ENCODE measurements around the gene HSD11B2. TPM values are rescaled to one million over a fixed set of nuclear protein-coding genes. Genes with fewer than 3 reads are reported as not detected.

Gene HSD11B2
- total and polyA plus RNA-seq, 2 donors (not counting 3 experiments of a cell fraction or from before 2014, with no cell fraction given): 0.10 TPM; not detected in 1

GRCh38 chr16:67466581-67466980 lies 35.7 kb downstream of the HSD11B2 start:
- ChIA-PET POLR2A (no interaction called here), CTCF (interaction anchor here (1.3 to 12.4 kb wide), 5 partner anchors 20 to 206 kb away, joined by 6 to 201 read pairs (median 14); partner anchors contain the start of gene HSD11B2)
- Histone ChIP-seq H3K27ac (ENCODE audit: insufficient read depth, low read depth, low read length) (no peak overlapping the region), H3K4me3 (replicated peaks in 1 of 3; ENCODE audit: insufficient read depth in 1 of 3, low read depth in 1 of 3, low read length in 3 of 3) (no peak overlapping the region), H3K4me2 (ENCODE audit: insufficient read depth, low read length) (no peak overlapping the region), H3K79me2 (ENCODE audit: control insufficient read depth, insufficient read depth, low read length) (peaks cover 10% of the 10 kb centered on the region), H3K36me3 (ENCODE audit: control insufficient read depth in 2 of 2, extremely low read depth in 1 of 2, insufficient read depth in 2 of 2, low read length in 2 of 2) (no peaks in the 10 kb centered on the region), H3K9me1 (replicated peaks; ENCODE audit: control insufficient read depth, extremely low read depth, insufficient read depth, low read length) (no peaks in the 10 kb centered on the region), H3K9ac (replicated peaks; ENCODE audit: extremely low read depth, insufficient read depth, low read length) (no peak overlapping the region), H3K9me3 (replicated peaks; ENCODE audit: control insufficient read depth, insufficient read depth, low read length) (no peaks in the 10 kb centered on the region), H4K20me1 (replicated peaks; ENCODE audit: control insufficient read depth, extremely low read depth, insufficient read depth, low read length) (no peaks in the 10 kb centered on the region), H3K27me3 (ENCODE audit: control insufficient read depth in 2 of 2, insufficient read depth in 2 of 2, low read length in 2 of 2) (no peaks in the 10 kb centered on the region), H3K4me1 (ENCODE audit: control insufficient read depth, extremely low read depth, insufficient read depth, low read length) (peaks cover 4% of the 10 kb centered on the region), H2AFZ (ENCODE audit: low read depth, low read length) (no peak overlapping the region)
- DNase-seq (ENCODE audit: low read depth, low spot score) (peak; percentile 31), FAIRE-seq (no peak)
- TF ChIP-seq CTCF (IDR thresholded peaks at IDR 0.05; ENCODE audit: extremely low read depth in 1 of 2, insufficient read depth in 1 of 2, low read depth in 1 of 2, low read length in 2 of 2) (no peak), EZH2 (IDR thresholded peaks at IDR 0.05; ENCODE audit: borderline replicate concordance, low read depth, low read length, severe bottlenecking) (no peak), POLR2A (IDR thresholded peaks at IDR 0.05; ENCODE audit: low read depth, low read length) (no peak), POLR2AphosphoS5 (IDR thresholded peaks at IDR 0.05; ENCODE audit: insufficient read depth, low read depth, low read length) (no peak)
- dilution Hi-C loops (cut with MboI; ENCODE audit: extremely low pct_ligation_motif_present, low sequenced_read_pairs) (no loop called here), intact Hi-C loops (cut with micrococcal nuclease) (loop anchor here (5.0 kb wide), 2 partner anchors 119 to 189 kb away; partner anchors contain the start of gene PLEKHG4)
- no TSS peak for BruUV-seq (replicated peaks)

GRCh38 chr16:67468731-67469130 lies 37.8 kb downstream of the HSD11B2 start:
- FAIRE-seq (no peak), DNase-seq (ENCODE audit: low read depth, low spot score) (no peak)
- ChIA-PET POLR2A (no interaction called here), CTCF (interaction anchor here (1.3 to 12.4 kb wide), 3 partner anchors 12 to 44 kb away, joined by 4 to 201 read pairs (median 5); partner anchors contain the start of gene ATP6V0D1)
- no peak overlapping the region for H2AFZ ChIP-seq (ENCODE audit: low read depth, low read length)
- H3K4me3 ChIP-seq (replicated peaks in 1 of 3; ENCODE audit: insufficient read depth in 1 of 3, low read depth in 1 of 3, low read length in 3 of 3): no peak overlapping the region
- H3K9ac ChIP-seq (replicated peaks; ENCODE audit: extremely low read depth, insufficient read depth, low read length): no peak overlapping the region
- H3K4me1 ChIP-seq (ENCODE audit: control insufficient read depth, extremely low read depth, insufficient read depth, low read length): peaks cover 4% of the 10 kb centered on the region
- H3K79me2 ChIP-seq (ENCODE audit: control insufficient read depth, insufficient read depth, low read length): peaks cover 15% of the 10 kb centered on the region
- H3K9me3 ChIP-seq (replicated peaks; ENCODE audit: control insufficient read depth, insufficient read depth, low read length): no peaks in the 10 kb centered on the region
- dilution Hi-C loops (cut with MboI; ENCODE audit: extremely low pct_ligation_motif_present, low sequenced_read_pairs) (no loop called here), intact Hi-C loops (cut with micrococcal nuclease) (loop anchor here (5.0 kb wide), 2 partner anchors 121 to 191 kb away; partner anchors contain the start of gene PLEKHG4)
- H3K27me3 ChIP-seq (ENCODE audit: control insufficient read depth in 2 of 2, insufficient read depth in 2 of 2, low read length in 2 of 2): no peaks in the 10 kb centered on the region
- no peaks in the 10 kb centered on the region for H3K36me3 ChIP-seq (ENCODE audit: control insufficient read depth in 2 of 2, extremely low read depth in 1 of 2, insufficient read depth in 2 of 2, low read length in 2 of 2)
- no peak overlapping the region for H3K4me2 ChIP-seq (ENCODE audit: insufficient read depth, low read length)
- H3K27ac ChIP-seq (ENCODE audit: insufficient read depth, low read depth, low read length): no peak overlapping the region
- H3K9me1 ChIP-seq (replicated peaks; ENCODE audit: control insufficient read depth, extremely low read depth, insufficient read depth, low read length): no peaks in the 10 kb centered on the region
- TF ChIP-seq JUN (IDR thresholded peaks at IDR 0.05; ENCODE audit: borderline replicate concordance, insufficient read depth, insufficient read length, low read depth) (no peak), EZH2 (IDR thresholded peaks at IDR 0.05; ENCODE audit: borderline replicate concordance, low read depth, low read length, severe bottlenecking) (no peak), MAX (IDR thresholded peaks at IDR 0.05; ENCODE audit: insufficient read depth, insufficient read length) (no peak), MYC (IDR thresholded peaks at IDR 0.05; ENCODE audit: low read depth, low read length) (no peak), POLR2AphosphoS5 (IDR thresholded peaks at IDR 0.05; ENCODE audit: insufficient read depth, low read depth, low read length) (no peak), CTCF (IDR thresholded peaks at IDR 0.05; ENCODE audit: extremely low read depth in 1 of 2, insufficient read depth in 1 of 2, low read depth in 1 of 2, low read length in 2 of 2) (no peak), POLR2A (IDR thresholded peaks at IDR 0.05; ENCODE audit: low read depth, low read length) (no peak), GATA2 (IDR thresholded peaks at IDR 0.05; ENCODE audit: insufficient read depth, insufficient read length, low read depth, low read length) (no peak), FOS (IDR thresholded peaks at IDR 0.05; ENCODE audit: borderline replicate concordance, insufficient read depth, low read length) (no peak)
- no peaks in the 10 kb centered on the region for H4K20me1 ChIP-seq (replicated peaks; ENCODE audit: control insufficient read depth, extremely low read depth, insufficient read depth, low read length)
- BruUV-seq (replicated peaks): no TSS peak
